Keratinocyte (primary cell): ENCODE results near the gene HEPACAM2.

Experiments
- EZH2 ChIP-seq: IDR thresholded peaks from one replicate; pipeline ENCODE4 v1.6.1; 2012; ENCODE audit warnings: inconsistent platforms, mild to moderate bottlenecking, low read length, moderate library complexity
- TF ChIP-seq, protein P1 (sequence below), 3 experiments: IDR thresholded peaks in 1 of 3; conservative IDR thresholded peaks in 1 of 3; optimal IDR thresholded peaks in 1 of 3; 2 replicates in 2 of 3; 3 replicates in 1 of 3; pipeline versions ENCODE3 to v1.5.1; 2011; ENCODE audit warnings: low read length in 3 of 3, mild to moderate bottlenecking in 3 of 3, moderate library complexity in 2 of 3, control low read depth in 1 of 3, inconsistent platforms in 1 of 3; ENCODE audit not compliant: insufficient read depth in 2 of 3; ENCODE audit errors: extremely low read depth in 1 of 3

DNA sequence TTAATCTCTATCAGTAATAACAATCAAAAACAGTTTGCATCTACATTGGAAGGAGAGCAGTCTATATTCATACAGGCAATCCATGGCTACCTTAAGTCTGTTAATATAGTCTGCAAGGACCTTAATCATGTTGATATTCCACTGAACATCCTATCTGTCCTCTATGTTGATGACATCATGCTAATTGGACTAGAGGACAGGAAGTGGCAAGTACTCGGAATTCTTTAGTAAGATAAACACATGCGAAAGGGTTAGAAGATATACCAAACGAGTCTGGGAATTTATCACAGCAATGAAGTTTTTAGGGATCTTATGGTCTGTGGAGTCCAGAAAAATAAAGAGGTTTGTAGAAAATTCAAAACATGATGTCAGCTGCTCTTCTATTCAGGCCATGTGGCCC lies 66.8 kb downstream of the HEPACAM2 start:
- TF ChIP-seq EZH2 = no peak
- TF ChIP-seq, protein P1, sequence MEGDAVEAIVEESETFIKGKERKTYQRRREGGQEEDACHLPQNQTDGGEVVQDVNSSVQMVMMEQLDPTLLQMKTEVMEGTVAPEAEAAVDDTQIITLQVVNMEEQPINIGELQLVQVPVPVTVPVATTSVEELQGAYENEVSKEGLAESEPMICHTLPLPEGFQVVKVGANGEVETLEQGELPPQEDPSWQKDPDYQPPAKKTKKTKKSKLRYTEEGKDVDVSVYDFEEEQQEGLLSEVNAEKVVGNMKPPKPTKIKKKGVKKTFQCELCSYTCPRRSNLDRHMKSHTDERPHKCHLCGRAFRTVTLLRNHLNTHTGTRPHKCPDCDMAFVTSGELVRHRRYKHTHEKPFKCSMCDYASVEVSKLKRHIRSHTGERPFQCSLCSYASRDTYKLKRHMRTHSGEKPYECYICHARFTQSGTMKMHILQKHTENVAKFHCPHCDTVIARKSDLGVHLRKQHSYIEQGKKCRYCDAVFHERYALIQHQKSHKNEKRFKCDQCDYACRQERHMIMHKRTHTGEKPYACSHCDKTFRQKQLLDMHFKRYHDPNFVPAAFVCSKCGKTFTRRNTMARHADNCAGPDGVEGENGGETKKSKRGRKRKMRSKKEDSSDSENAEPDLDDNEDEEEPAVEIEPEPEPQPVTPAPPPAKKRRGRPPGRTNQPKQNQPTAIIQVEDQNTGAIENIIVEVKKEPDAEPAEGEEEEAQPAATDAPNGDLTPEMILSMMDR (optimal IDR thresholded peaks at IDR 0.05 in 1 of 3, IDR thresholded peaks at IDR 0.05 in 1 of 3, conservative IDR thresholded peaks at IDR 0.05 in 1 of 3; ENCODE audit: extremely low read depth in 1 of 3, insufficient read depth in 2 of 3, low read length in 3 of 3) = no peak
